Stimulated activated CD4-positive, alpha-beta T cell treated with anti-CD3 and anti-CD28 coated beads, Interleukin-12 subunit alpha, Interleukin-12 subunit beta, amount 100 ng/mL, for 4 hours (primary cell): ENCODE data around the gene RANBP3.
"Not testable (repeated sequence)": the region's sequence is repeated elsewhere in the genome, so short reads cannot be mapped to it uniquely, and the experiment has no call there.

ENCODE experiments used
- DNase-seq: peaks from one replicate; pipeline ENCODE4 v3.0.0-alpha.2; 2020

The RANBP3 gene, protein sequence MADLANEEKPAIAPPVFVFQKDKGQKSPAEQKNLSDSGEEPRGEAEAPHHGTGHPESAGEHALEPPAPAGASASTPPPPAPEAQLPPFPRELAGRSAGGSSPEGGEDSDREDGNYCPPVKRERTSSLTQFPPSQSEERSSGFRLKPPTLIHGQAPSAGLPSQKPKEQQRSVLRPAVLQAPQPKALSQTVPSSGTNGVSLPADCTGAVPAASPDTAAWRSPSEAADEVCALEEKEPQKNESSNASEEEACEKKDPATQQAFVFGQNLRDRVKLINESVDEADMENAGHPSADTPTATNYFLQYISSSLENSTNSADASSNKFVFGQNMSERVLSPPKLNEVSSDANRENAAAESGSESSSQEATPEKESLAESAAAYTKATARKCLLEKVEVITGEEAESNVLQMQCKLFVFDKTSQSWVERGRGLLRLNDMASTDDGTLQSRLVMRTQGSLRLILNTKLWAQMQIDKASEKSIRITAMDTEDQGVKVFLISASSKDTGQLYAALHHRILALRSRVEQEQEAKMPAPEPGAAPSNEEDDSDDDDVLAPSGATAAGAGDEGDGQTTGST

DNA sequence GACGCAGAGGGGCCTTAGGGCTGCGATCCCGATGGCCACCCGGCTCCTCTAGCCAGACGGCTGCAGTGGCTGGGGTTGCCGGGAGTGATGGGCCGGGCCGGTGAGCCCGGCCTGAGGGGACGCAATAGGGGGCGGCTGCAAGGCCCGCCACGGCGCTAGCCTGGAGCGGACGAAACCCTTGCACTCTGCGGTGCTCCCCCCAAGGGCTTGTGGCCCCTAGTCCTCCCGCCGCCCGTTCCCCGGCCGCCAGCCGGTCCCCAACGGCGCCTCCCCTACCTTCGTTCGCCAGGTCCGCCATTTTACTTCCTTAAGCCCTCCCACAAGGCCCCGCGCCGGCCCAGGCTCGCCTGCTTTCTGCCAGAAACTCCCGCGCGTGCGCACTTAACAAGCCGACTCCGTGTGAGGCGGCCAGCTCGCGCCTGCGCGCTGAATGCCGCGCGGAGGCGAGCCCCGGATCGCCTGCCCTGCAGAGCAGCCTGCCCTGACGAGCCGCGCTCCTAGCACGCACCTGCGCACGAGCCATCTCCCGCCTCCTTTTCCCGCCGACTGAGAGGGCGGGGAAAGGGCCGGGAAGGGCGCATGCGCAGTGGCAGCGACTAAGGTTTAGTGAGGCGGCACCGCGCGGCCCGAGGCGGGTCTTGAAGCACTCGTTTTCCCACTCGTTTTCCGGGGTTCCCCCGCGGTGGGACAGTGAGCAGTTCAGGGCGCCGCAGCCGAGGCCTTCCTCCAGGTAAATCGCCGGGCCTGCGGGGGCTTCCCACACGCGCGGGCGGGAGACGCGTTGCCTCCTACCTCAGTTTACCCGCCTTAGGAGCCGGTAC, at the start of gene RANBP3:
Gene RANBP3, minus strand, starts transcription at position 356 of the 821 bp plus-strand sequence. Its CDS starts 58 bp downstream, at position 298.
- peak; percentile 98 for DNase-seq

DNA sequence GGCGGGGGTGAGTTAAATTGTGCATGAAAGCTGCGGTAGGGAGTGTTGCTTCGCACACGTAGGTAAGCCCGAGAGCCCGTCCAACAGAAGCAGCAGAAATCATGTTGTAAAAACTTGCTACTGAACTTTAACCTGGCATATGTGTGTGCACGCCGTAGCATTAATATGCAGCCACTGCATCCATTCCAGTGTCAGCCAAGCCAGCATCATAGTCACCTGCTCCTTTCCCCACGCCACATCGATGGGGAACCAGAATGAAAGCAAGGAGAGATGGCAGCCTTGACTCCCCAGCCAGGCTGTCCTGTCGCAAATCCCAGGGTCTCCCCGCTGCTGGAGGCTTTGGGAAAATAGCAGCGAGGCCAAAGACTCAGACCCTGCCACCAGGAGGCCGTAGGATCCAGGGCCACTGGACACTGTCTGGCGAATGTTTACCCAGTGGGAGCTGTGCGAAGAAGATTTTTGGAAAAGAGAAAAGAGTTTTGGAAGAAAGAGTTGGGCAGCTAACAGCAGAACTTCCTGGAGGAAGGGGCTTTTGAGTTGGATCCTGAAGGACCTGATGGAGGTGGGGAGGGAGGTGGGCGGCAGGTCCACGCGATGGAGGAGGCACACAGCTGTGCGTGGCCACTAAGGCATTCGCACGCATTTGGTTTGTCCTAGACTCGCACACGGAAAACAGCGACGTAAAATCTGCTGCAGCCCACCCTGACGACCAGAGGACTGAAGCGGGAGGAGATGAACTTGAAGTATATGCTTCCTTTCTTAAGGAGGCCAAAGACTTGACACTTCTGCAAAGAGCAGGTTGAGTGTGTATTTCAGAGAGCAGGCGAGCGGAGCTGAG, 48.7 kb upstream of the RANBP3 start:
- no peak for DNase-seq

DNA sequence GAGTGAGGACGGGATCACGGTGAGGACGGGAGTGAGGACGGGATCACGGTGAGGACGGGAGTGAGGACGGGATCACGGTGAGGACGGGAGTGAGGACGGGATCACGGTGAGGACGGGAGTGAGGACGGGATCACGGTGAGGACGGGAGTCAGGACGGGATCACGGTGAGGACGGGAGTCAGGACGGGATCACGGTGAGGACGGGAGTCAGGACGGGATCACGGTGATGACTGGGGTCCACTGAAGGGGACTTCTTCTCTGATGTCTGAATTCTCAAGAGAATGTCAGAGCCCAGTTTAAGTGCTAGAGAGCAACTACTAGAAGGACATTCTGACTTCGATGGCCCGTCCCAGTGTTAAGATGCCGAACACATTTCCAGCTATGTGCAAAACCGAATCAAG, 46.8 kb upstream of the RANBP3 start:
- DNase-seq: not testable (repeated sequence)

DNA sequence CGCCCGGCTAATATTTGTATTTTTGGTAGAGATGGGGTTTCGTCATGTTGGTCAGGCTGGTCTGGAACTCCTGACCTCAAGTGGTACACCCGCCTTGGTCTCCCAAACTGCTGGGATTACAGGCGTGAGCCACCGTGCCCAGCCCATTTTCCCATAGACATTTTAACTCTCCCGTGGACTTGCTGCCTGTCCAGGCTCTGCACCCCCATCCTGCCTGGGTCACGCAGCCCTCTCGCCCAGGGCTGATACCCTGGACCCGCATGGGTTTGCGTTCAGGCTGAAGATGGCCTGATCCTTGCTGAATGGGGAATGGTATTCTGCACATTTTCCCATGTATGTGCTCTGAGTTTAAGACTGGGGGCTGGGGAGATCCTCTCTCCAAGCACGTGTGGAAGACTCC, 46.0 kb upstream of the RANBP3 start:
- DNase-seq: no peak

DNA sequence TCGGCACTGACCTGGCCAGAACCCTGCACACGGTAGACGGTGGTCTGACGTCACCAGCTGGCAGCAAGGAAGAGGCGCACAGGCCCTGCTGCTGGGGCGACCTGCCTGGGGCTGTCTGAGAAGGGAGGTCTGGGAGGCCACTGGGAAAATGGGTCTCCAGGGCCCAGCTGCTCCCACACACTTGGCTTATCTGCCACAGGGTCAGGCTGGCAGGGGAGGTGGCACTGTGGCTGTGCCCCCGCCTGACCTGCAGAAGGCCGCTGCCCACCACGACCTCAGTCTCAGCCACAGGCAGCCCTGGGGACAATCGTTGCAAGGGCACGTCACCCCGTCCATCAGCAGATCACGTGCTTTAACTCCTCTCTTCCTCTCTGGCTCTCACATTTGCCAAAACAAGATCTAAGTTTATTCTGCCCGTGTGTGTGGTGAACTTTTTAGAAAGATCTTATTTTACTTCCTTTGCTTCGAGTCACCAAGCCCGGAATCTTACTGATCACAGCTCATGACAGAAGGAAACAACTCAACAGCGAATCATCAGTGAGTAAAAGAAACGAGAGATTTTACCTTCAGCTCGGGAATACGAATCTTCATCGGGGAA, 45.2 kb upstream of the RANBP3 start:
- DNase-seq: no peak

DNA sequence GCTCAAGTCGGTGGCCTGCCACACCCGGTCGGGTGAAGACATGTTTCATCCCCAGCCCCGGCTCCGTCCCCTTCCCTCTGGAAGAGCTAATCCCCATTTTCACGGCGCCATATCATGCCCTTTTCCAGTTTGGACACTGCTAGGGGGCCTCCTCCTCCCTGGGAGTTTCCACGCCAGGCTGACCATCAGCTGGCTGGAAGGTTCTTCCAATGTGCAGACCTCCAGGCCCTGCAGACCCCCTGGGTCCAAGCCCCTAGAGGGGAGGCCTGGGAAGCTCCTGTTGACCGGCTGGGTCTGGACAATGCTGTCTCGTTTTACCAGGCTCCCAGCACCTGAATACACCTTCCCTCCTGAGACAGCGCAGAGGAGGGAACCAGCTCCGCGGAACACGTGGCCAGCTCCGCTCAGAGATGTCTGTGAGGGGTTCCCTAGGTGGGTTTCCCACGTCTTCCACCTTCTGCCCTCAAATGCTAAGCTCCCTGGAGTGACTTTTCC, 44.7 kb upstream of the RANBP3 start:
- no peak for DNase-seq

DNA sequence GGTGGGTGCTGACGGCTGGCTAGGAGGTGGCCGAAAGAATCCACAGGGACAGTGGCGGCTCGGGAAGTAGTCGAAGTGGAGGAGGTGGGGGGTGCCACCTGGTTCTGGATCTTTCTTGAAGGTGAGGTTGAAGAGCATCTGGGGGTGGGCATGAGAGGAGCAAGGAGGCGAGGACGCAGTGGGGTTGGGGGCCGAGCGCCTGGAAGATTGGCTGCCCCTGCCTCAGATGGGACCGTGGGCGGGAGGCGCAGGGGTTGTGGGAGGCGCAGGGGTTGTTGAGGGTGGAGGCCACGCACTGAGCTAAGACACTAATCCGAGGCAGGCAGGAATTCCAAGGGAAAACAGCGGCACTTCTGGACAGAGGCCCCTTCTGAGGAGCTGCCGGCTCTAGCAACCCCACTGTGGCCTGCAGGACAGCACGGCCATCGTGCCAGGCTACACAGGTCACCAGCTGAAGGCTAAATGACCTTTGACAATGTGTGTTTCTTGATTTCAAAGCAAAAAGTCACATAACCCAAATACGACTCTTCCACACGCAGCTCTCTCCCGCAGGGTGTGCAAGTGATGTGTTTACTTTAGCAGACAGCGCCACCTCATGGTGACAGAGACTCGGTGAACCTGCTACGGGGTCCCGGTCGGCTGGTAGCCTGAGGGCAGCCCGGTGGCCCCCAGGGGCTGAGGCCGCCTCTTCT, 44.1 kb upstream of the RANBP3 start:
- DNase-seq: peak; percentile 70

DNA sequence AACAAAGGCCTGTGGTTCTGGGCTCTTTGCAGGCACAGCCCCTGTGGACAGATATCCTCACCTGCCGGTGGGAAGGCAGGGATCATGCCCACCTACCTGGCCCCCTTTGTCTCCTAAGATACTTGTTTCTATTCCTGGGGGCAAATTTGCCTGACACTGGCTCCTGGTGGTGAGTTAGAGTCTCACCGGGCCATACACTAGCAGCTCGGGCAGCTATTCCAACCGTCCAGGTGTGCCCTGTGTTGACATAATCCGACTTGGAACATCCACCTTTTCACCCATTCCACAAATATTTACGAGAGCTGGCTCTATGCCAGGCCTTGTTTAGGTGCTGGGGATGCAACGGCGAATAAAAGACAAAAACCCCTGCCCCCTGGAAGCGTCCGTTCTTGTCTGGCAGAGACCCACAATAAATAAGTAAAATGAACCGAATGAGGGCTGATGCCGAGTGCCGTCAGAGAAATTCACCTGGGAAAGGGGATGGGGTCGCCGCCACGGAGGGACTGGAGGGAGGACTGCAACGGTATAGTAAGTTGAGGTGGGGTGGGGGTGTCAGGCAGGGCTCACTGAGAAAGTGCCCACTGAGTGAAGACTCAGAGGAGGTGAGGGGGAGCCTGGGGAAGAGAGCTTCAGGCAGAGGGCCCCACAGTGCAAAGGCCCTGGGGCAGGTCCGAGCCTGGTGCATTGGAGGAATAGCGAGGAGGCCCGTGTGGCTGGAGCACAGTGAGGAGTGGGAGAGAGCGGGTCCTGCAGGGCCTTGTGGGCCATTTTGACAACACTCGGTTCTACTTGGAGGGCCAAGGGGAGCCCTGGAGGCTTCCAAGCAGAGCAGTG, 43.2 kb upstream of the RANBP3 start:
- no peak for DNase-seq

DNA sequence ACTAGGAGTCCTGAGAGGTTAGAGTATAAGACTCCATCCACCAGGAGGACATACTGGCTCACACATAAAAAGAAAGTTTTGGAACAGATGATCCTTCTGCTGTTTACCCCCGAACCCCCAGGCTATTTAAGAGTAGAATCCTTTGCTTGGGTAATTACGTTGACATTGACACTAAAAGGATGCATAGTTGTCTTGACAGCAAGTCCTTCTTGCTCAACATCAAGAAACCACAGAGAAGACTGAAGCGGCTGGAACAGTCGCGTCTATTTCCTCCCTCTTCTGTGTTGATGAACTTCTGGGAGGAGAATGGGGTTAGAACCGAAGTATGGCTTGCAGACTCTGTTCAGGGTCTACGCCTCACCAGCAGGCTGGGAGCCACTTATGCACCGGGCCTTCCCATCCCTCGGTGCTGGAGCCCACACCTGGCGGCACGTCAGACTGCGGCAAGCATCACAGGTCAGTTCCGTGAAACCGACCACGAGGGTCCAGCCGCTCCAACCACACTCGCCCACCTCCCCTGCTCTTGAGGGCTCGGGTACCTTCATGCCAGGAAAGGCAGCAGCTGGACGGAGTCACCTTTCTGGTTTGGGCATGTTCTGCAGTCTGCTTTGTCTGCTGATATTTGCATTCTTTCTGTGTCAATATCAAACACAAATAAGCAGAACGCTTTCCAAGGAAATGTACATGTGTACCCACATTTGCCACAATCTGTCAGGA, 42.4 kb upstream of the RANBP3 start:
- DNase-seq: no peak

DNA sequence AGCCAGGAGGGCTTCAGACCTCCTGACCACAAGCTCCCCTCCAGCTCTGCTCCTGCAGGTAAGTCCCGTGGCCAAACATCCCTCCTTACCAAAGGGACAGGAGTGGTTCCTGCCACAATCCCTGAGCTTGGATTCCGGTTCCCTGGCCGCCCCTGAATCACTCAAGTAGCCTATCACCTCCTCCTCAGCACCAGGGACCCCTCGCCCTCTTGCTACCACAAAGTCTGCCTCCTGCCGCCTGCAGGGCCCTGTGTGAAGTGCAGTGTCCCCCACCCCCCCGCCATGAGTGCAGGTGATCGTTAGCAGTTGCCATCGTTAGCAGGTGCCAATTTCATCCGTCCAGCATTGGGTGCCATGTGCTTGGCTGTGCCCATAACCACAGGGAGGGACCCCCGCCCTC, 40.8 kb upstream of the RANBP3 start:
- no peak for DNase-seq

DNA sequence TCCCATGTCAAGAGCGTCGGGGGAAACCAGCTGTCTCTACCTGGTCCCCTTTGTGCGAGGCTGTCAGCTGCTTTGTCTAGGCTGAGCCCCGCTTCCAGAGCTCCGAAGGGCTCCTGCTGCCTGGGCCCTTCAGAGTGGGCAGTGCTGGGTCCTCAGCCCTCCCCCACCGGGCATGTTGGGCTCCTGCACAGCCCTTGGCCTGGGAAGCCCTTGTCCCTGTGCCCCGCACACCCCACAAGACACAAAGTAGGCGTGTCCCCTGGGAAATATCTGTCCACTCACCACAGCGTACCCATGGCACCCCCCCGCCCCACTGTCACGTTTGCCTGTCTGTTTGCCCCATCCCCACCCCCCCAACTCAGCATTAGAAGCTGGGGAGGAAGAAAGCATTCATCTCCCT, 39.6 kb upstream of the RANBP3 start:
- DNase-seq: no peak

DNA sequence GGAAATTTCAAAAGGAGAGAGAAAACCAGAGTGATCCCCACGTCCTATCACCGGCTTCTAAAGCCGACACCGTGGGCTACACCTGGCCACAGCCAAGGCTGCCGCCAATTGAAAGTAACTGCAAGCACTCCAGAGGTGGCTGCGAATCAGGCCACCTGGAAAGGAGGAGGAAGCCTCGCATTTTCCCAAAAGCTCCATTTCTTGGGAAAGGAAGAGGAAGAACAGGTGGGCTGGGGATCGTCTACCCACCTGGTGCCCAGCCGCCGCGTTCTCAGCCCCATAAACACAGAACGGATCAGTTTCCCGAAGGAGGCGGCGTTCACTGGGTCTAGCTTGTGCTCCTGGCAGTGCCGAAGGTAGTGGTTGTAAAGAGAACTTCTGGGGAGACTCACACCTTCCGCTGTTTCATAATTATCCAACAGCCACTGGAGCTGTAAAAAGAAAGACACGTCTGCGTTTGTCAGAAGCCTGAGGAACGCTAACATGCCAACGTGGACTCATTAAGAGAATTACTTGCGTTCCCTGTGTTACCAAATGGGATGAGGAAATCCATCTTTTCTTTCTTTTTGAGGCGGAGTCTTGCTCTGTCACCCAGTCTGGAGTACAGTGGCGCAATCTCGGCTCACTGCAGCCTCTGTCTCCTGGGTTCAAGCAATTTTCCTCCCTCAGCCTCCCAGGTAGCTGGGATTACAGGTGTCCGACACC, 38.1 kb upstream of the RANBP3 start:
- DNase-seq: no peak

DNA sequence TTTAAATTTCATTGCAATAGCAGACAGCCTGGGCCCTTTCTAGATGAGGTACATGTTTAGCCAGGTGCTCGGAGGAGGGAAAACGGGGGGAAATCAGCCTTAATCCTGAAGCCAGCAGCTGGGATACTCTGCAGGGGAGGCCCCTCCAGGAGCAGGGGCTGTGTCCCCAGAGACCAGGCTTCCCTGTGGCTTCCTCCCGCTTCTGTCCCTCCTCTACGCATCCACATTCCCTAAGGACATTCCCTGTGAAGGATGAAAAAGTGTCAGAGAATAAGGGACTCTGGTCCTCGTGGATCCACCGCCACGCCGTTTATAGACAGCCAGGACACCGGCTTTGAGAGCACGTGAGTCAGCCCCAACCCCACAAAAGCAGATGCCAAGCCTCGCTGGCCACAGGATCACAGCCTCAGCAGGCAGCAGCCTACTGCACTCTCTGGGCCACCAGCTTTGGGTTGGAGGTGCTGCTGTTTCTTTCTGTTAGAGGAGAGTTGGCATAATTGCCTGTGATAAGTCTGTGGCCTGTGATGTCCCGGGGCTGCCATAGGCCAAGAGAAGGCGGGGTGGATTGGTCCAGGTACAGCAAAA, 36.7 kb upstream of the RANBP3 start:
- DNase-seq: no peak

DNA sequence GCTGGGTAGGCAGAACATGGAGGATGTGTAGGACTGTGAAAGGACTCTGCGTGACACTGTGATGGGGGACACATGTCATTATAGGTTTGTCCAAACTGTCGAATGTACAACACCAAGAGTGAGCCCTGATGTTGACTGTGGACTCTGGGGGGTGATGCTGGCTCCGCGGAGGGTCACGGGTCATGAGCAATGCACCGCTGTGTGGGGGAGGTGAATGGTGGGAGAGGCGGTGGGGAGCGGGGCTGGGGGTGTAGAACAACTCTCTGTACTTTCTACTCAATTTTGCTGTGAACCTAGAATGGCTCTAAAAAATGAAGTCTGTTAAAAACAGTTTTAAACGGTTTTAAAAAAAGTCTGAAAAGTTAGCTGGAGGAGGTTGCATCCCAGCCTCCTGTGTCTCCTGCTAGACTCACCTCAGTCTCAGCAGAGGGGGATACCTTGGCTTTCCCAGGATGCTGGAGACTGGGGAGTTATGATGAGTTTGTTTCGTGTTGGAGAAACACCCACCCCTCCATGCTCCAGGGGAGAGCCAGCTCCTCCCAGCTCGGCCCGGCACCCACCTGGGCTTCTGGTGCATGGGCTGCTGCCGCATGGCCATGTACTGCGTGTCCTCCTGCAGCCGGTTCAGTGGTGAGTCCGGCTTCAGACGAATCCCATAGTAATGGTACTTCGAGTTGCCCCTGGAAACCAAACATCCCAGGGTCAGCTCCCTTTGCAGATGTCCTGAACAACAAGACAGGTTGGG, 34.7 kb upstream of the RANBP3 start:
- no peak for DNase-seq

DNA sequence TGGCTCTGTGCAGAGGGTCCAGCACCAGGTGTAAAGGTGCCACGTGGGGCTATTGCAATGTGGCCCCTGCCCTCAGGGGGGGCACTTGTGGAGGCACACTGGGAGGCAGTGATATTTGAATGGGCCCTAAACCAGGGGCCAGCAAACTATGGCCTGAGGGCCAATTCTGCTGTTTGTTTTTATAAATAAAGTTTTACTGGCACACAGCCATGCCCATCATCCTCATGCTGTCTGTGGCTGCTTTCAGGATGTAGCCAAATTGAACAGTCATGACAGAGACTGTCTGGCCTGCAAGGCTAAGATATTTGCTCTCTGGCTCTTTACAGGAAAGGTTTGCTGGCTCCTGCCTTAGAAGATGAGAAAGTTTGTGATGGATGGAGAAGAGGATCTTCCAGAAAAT, 33.9 kb upstream of the RANBP3 start:
- DNase-seq: no peak

DNA sequence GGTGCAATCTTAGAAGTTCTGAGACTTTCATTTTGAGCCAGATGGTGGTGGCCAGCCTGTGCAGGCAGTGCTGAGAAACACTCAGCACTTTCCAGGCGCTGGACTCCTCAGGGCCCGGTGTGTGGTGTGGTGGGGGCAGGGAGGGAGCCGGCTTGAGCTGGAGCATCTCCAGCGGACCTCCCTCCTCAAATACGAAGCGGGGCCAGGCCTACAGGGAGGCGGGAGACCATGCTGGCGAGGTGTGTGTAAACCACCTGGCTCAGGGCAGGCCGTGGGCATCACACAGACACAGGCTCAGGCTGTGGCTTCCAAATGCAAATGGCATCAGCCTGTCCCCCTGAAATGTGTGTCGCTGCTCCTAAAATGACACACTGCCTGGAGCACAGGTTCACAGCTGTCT, 33.3 kb upstream of the RANBP3 start:
- no peak for DNase-seq

DNA sequence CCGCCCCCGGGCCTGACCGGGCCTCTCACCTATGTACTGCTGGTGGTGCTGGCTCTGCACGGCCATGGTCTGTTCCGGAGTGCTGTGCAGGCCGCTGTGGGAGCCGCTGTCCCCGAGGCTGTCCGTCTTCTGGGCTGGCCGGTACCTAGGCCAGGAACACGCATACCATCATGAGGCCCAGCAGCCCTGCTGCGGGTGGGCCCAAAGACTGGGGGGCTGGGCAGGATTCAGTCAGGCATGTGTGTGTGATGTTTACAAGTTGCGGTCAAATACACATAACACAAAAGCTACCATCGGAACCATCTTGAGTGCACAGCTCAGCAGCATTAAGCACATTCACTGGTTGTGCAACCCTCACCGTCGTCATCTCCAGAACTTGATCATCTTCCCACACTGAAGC, 32.2 kb upstream of the RANBP3 start:
- DNase-seq: no peak

DNA sequence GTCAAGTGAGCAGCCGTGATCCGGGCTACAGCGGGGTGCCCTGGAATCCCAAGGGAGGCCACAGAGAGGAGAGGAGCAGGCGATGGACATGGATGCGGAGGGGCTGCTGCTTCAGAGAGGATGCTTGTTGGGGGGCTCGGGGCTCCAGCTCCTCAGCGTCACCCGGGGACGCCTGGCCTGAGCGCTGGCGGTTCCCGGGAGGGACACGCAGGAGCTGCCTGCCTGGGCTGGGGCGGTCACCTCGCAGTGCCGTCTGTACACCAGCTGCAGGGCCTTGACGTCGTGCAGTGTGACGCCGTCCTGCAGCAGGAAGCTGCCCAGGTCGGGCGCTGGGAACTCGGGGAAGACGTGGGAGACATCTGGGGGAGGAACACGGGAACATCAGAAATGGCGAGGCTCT, 29.9 kb upstream of the RANBP3 start:
- DNase-seq: no peak
